Measurements from ENCODE around the gene PREP. TPM values are rescaled to one million over a fixed set of nuclear protein-coding genes. Genes with fewer than 3 reads are reported as not detected.

Gene PREP
- total RNA-seq, 1 donor from 2014 or later: 55.4 TPM

GRCh38 chr6:105364243-105364642 lies 38.6 kb downstream of the PREP start:
- no peak overlapping the region for H3K4me2 ChIP-seq (ENCODE audit: low read length)
- H3K36me3 ChIP-seq (ENCODE audit: insufficient read depth, low read length): peaks cover 6% of the 10 kb centered on the region
- Mint-ChIP-seq H3K4me1 (ENCODE audit: low read depth, unreplicated experiment) (peaks cover 23% of the 10 kb centered on the region), H3K27ac (ENCODE audit: unreplicated experiment) (peak overlapping the region; percentile 75), H3K9me3 (ENCODE audit: unreplicated experiment) (no peaks in the 10 kb centered on the region), H3K27me3 (ENCODE audit: low read depth, unreplicated experiment) (no peaks in the 10 kb centered on the region), H3K36me3 (ENCODE audit: low read depth, unreplicated experiment) (peaks cover 14% of the 10 kb centered on the region), H3K4me3 (ENCODE audit: unreplicated experiment) (no peak overlapping the region)
- H3K4me3 ChIP-seq (ENCODE audit: insufficient read depth, low read depth, low read length): no peak overlapping the region
- peaks cover 2% of the 10 kb centered on the region for H3K79me2 ChIP-seq (ENCODE audit: insufficient read depth, low read length)
- TF ChIP-seq CTCF (IDR thresholded peaks at IDR 0.05; ENCODE audit: insufficient read depth, low read depth, low read length): no peak
- no peak for TF ChIP-seq EZH2 (IDR thresholded peaks at IDR 0.05; ENCODE audit: insufficient read depth, low read length)
- DNase-seq (ENCODE audit: low read depth) (no peak), FAIRE-seq (no peak)
- no peak overlapping the region for H3K27ac ChIP-seq (ENCODE audit: low read depth, low read length)
- peaks cover 15% of the 10 kb centered on the region for H3K4me1 ChIP-seq (ENCODE audit: insufficient read depth, low read length)
- H3K9ac ChIP-seq (ENCODE audit: low read length): no peak overlapping the region
- no peaks in the 10 kb centered on the region for H4K20me1 ChIP-seq (ENCODE audit: insufficient read depth, low read length)
- no peak overlapping the region for H2AFZ ChIP-seq (ENCODE audit: low read depth, low read length)
- H3K27me3 ChIP-seq (ENCODE audit: insufficient read depth, low read length): no peaks in the 10 kb centered on the region
- H3K9me3 ChIP-seq (ENCODE audit: insufficient read depth, low read depth, low read length): no peaks in the 10 kb centered on the region

GRCh38 chr6:105363100-105363754 lies 39.7 kb downstream of the PREP start:
- Histone ChIP-seq H2AFZ (ENCODE audit: low read depth, low read length) (no peak overlapping the region), H3K4me1 (ENCODE audit: insufficient read depth, low read length) (peaks cover 18% of the 10 kb centered on the region), H3K79me2 (ENCODE audit: insufficient read depth, low read length) (peaks cover 2% of the 10 kb centered on the region), H3K9ac (ENCODE audit: low read length) (no peak overlapping the region), H4K20me1 (ENCODE audit: insufficient read depth, low read length) (no peaks in the 10 kb centered on the region), H3K27me3 (ENCODE audit: insufficient read depth, low read length) (no peaks in the 10 kb centered on the region), H3K4me3 (ENCODE audit: insufficient read depth, low read depth, low read length) (no peak overlapping the region), H3K36me3 (ENCODE audit: insufficient read depth, low read length) (peaks cover 6% of the 10 kb centered on the region), H3K9me3 (ENCODE audit: insufficient read depth, low read depth, low read length) (no peaks in the 10 kb centered on the region), H3K27ac (ENCODE audit: low read depth, low read length) (no peak overlapping the region), H3K4me2 (ENCODE audit: low read length) (no peak overlapping the region)
- Mint-ChIP-seq H3K36me3 (ENCODE audit: low read depth, unreplicated experiment) (peaks cover 21% of the 10 kb centered on the region), H3K4me3 (ENCODE audit: unreplicated experiment) (no peak overlapping the region), H3K27ac (ENCODE audit: unreplicated experiment) (no peak overlapping the region), H3K9me3 (ENCODE audit: unreplicated experiment) (no peaks in the 10 kb centered on the region), H3K27me3 (ENCODE audit: low read depth, unreplicated experiment) (no peaks in the 10 kb centered on the region), H3K4me1 (ENCODE audit: low read depth, unreplicated experiment) (peaks cover 27% of the 10 kb centered on the region)
- no peak for DNase-seq (ENCODE audit: low read depth)
- TF ChIP-seq CTCF (IDR thresholded peaks at IDR 0.05; ENCODE audit: insufficient read depth, low read depth, low read length) (peak; percentile 44), EZH2 (IDR thresholded peaks at IDR 0.05; ENCODE audit: insufficient read depth, low read length) (no peak)
- FAIRE-seq: no peak

Measured in astrocyte (in vitro differentiated cells and primary cell).